ENCODE measurements around the gene SVEP1. TPM values are rescaled to one million over a fixed set of nuclear protein-coding genes. Genes with fewer than 3 reads are reported as not detected.
A peak's percentile ranks its signal among the peaks of the same experiment; 100 is the strongest.

Gene SVEP1
- total RNA-seq, 1 experiment from 2014 or later, result 0.04 TPM

DNA sequence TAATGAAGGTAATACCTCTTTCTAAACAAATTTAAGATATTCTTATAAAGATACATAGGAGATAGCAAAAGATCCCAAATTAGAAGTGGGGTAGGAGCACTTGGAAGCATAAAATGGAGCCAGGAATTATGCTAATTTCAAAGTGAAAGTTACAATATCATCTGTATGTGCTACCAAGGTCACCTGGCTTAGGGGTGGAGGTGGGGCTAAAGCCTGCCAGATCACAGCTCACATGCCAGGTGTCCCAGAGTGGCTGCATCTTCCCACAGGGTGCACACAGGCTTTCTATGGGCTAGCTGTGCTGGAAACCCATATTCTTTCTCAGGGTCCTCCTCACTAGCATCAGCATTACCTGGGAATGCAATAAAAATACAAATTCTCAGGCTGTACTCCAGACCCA lies 123.7 kb downstream of the SVEP1 start:
- H3K4me2 ChIP-seq (ENCODE audit: low read length), result no peak overlapping the region
- DNase-seq, result no peak
- intact Hi-C loops (cut with micrococcal nuclease), result no loop called here

DNA sequence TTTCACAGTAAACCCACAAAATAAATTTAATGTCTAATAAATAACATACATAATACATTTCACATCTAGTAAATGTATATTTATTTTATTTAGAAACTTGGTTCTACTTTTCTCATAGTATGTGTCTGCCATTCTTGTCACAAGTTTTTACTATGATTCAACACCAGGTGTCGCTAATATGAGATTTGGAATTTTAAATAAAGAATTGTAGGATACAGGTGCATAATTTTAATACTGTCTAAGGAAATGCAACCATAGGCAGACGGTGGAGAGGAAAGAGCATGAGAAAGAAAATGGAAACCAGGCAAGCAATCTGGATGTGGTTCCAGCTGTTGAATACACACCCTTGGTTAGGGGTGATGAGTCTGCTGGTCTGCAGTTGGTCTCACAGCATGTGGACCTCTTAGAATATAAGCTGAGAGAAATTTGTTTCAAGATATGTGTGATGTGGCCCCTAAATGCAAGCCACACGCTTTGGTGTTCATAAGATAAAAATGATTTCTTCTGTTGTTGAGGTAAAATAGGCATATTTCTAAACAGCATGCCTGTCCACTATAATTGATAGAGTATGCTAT lies 127.2 kb downstream of the SVEP1 start:
- Histone ChIP-seq H3K9ac (ENCODE audit: low read length) (no peak overlapping the region), H3F3A (ENCODE audit: low read length, unreplicated experiment) (no peaks in the 10 kb centered on the region), H3K36me3 (ENCODE audit: low read depth, low read length) (no peaks in the 10 kb centered on the region), H3K27me3 (ENCODE audit: low read length) (no peaks in the 10 kb centered on the region), H3K4me2 (ENCODE audit: low read length) (no peak overlapping the region), H3K4me1 (ENCODE audit: insufficient read depth, low read length) (no peaks in the 10 kb centered on the region), H3K4me3 (ENCODE audit: low read length) (no peak overlapping the region), H2AFZ (ENCODE audit: low read length) (no peak overlapping the region), H3K79me2 (ENCODE audit: low read length) (no peaks in the 10 kb centered on the region), H3K9me2 (replicated peaks; ENCODE audit: low read length) (no peaks in the 10 kb centered on the region), H3K9me3 (ENCODE audit: low read length) (no peaks in the 10 kb centered on the region), H3K27ac (ENCODE audit: low read length) (no peak overlapping the region), H4K20me1 (ENCODE audit: low read length) (no peaks in the 10 kb centered on the region)
- TF ChIP-seq EZH2phosphoT487 (IDR thresholded peaks at IDR 0.05; ENCODE audit: borderline replicate concordance, low read length) (no peak), EZH2 (IDR thresholded peaks at IDR 0.05; ENCODE audit: low read length, unreplicated experiment) (no peak), CTCF (conservative IDR thresholded peaks at IDR 0.05; ENCODE audit: low read depth, low read length) (peak; percentile 59)
- intact Hi-C loops (cut with micrococcal nuclease), result loop anchor here (1.0 to 5.0 kb wide), 3 partner anchors 131 to 845 kb away; no protein-coding TSS in a partner anchor
- ATAC-seq, result peak; percentile 54
- BruUV-seq (replicated peaks), result no TSS peak
- CTCF ChIA-PET, result no interaction called here
- peak; percentile 50 for DNase-seq
- POLR2A ChIA-PET (ENCODE audit: unreplicated experiment), result no interaction called here

More for the DNA sequence above, 123.7 kb downstream of the SVEP1 start:
- Histone ChIP-seq H3K4me1 (ENCODE audit: insufficient read depth, low read length) (no peaks in the 10 kb centered on the region), H3K36me3 (ENCODE audit: low read depth, low read length) (no peaks in the 10 kb centered on the region), H3K27ac (ENCODE audit: low read length) (no peak overlapping the region), H3F3A (ENCODE audit: low read length, unreplicated experiment) (no peaks in the 10 kb centered on the region), H3K9me3 (ENCODE audit: low read length) (no peaks in the 10 kb centered on the region), H3K9me2 (replicated peaks; ENCODE audit: low read length) (no peaks in the 10 kb centered on the region), H3K4me3 (ENCODE audit: low read length) (no peak overlapping the region), H3K9ac (ENCODE audit: low read length) (no peak overlapping the region), H3K27me3 (ENCODE audit: low read length) (no peaks in the 10 kb centered on the region), H2AFZ (ENCODE audit: low read length) (no peak overlapping the region), H3K79me2 (ENCODE audit: low read length) (no peaks in the 10 kb centered on the region), H4K20me1 (ENCODE audit: low read length) (no peaks in the 10 kb centered on the region)
- POLR2A ChIA-PET (ENCODE audit: unreplicated experiment), result no interaction called here
- TF ChIP-seq CTCF (conservative IDR thresholded peaks at IDR 0.05; ENCODE audit: low read depth, low read length) (no peak), EZH2 (IDR thresholded peaks at IDR 0.05; ENCODE audit: low read length, unreplicated experiment) (no peak), EZH2phosphoT487 (IDR thresholded peaks at IDR 0.05; ENCODE audit: borderline replicate concordance, low read length) (no peak)
- ATAC-seq, result no peak
- CTCF ChIA-PET, result no interaction called here
- BruUV-seq (replicated peaks), result no TSS peak

- intact Hi-C loops (cut with micrococcal nuclease), result loop anchor here (1.0 to 5.0 kb wide), 3 partner anchors 132 to 846 kb away; no protein-coding TSS in a partner anchor
- Histone ChIP-seq H4K20me1 (ENCODE audit: low read length) (no peaks in the 10 kb centered on the region), H3K27me3 (ENCODE audit: low read length) (no peaks in the 10 kb centered on the region), H3K9me3 (ENCODE audit: low read length) (no peaks in the 10 kb centered on the region), H3K79me2 (ENCODE audit: low read length) (no peaks in the 10 kb centered on the region), H3K9ac (ENCODE audit: low read length) (no peak overlapping the region), H3K36me3 (ENCODE audit: low read depth, low read length) (no peaks in the 10 kb centered on the region), H3K27ac (ENCODE audit: low read length) (no peak overlapping the region), H3K4me3 (ENCODE audit: low read length) (no peak overlapping the region), H3K4me1 (ENCODE audit: insufficient read depth, low read length) (no peaks in the 10 kb centered on the region), H3K9me2 (replicated peaks; ENCODE audit: low read length) (no peaks in the 10 kb centered on the region), H3K4me2 (ENCODE audit: low read length) (no peak overlapping the region), H3F3A (ENCODE audit: low read length, unreplicated experiment) (no peaks in the 10 kb centered on the region), H2AFZ (ENCODE audit: low read length) (no peak overlapping the region)
- POLR2A ChIA-PET (ENCODE audit: unreplicated experiment), result no interaction called here
- no peak for TF ChIP-seq EZH2phosphoT487 (IDR thresholded peaks at IDR 0.05; ENCODE audit: borderline replicate concordance, low read length)
- TF ChIP-seq CTCF (conservative IDR thresholded peaks at IDR 0.05; ENCODE audit: low read depth, low read length), result no peak
- TF ChIP-seq EZH2 (IDR thresholded peaks at IDR 0.05; ENCODE audit: low read length, unreplicated experiment), result no peak
- DNase-seq (no peak), ATAC-seq (no peak)
- CTCF ChIA-PET, result no interaction called here
- no TSS peak for BruUV-seq (replicated peaks)
These were observed 127.8 kb downstream of the SVEP1 start for GRCh38 chr9:110451726-110452125.
